Type B pancreatic cell (in vitro differentiated cells): ENCODE measurements around the gene COL6A3. TPM values are rescaled to one million over a fixed set of nuclear protein-coding genes. Genes with fewer than 3 reads are reported as not detected.

Experiments
- DNase-seq: peaks from one replicate; pipeline ENCODE4 v3.0.0; 2021; ENCODE audit warnings: mixed read lengths; ENCODE audit not compliant: unreplicated experiment; ENCODE audit errors: extremely low spot score
- H3K27ac Mint-ChIP-seq: 2 replicates; pipeline ENCODE4 v1.8.0; 2021; ENCODE audit warnings: mild to moderate bottlenecking, mixed read lengths
- H3K27me3 Mint-ChIP-seq: 2 replicates; pipeline ENCODE4 v1.8.0; 2021; ENCODE audit warnings: mixed read lengths
- H3K36me3 Mint-ChIP-seq: 2 replicates; pipeline ENCODE4 v1.8.0; 2021; ENCODE audit warnings: mixed read lengths
- H3K4me1 Mint-ChIP-seq: one replicate; pipeline ENCODE4 v1.8.0; 2021; ENCODE audit warnings: mixed read lengths; ENCODE audit not compliant: unreplicated experiment
- H3K4me3 Mint-ChIP-seq: 2 replicates; pipeline ENCODE4 v1.8.0; 2021; ENCODE audit warnings: mild to moderate bottlenecking, mixed read lengths
- H3K9me3 Mint-ChIP-seq: 2 replicates; pipeline ENCODE4 v1.8.0; 2021; ENCODE audit warnings: mixed read lengths
- CTCF ChIP-seq: fragments of 200-600 bp; sonication (generic); conservative IDR thresholded peaks from 2 replicates; pipeline ENCODE4 v1.5.0; 2021; ENCODE audit warnings: antibody characterized with exemption, mild to moderate bottlenecking
- total RNA-seq: library from RNA; stranded (reverse); gene quantifications from 2 replicates; pipeline ENCODE4 v1.2.1, GENCODE V29; 2021; ENCODE audit warnings: low replicate concordance

COL6A3 gene
- total RNA-seq, 1 donor from 2014 or later: 157 TPM

GRCh38 chr2:237348281-237348865 is 65.6 kb downstream of the COL6A3 start:
- no peak for TF ChIP-seq CTCF
- peaks cover 24% of the 10 kb centered on the region for H3K36me3 Mint-ChIP-seq
- no peak for DNase-seq
- H3K27ac Mint-ChIP-seq: no peak overlapping the region
- peaks cover 4% of the 10 kb centered on the region for H3K4me1 Mint-ChIP-seq
- H3K9me3 Mint-ChIP-seq: peaks cover 6% of the 10 kb centered on the region
- peaks cover 32% of the 10 kb centered on the region for H3K27me3 Mint-ChIP-seq
- H3K4me3 Mint-ChIP-seq: no peak overlapping the region

- H3K36me3 Mint-ChIP-seq: peaks cover 26% of the 10 kb centered on the region
- peaks cover 10% of the 10 kb centered on the region for H3K4me1 Mint-ChIP-seq
- no peak for TF ChIP-seq CTCF
- no peak overlapping the region for H3K27ac Mint-ChIP-seq
- H3K27me3 Mint-ChIP-seq: peaks cover 21% of the 10 kb centered on the region
- no peak for DNase-seq
- no peak overlapping the region for H3K4me3 Mint-ChIP-seq
- peaks cover 6% of the 10 kb centered on the region for H3K9me3 Mint-ChIP-seq
Observed at GRCh38 chr2:237345891-237346640, 67.9 kb downstream of the COL6A3 start.

GRCh38 chr2:237345411-237345810 is 68.6 kb downstream of the COL6A3 start:
- Mint-ChIP-seq H3K27ac (no peak overlapping the region), H3K4me1 (peaks cover 10% of the 10 kb centered on the region), H3K36me3 (peaks cover 26% of the 10 kb centered on the region), H3K9me3 (peaks cover 6% of the 10 kb centered on the region), H3K4me3 (no peak overlapping the region), H3K27me3 (peaks cover 14% of the 10 kb centered on the region)
- no peak for TF ChIP-seq CTCF
- no peak for DNase-seq

GRCh38 chr2:237344942-237345341 is 69.0 kb downstream of the COL6A3 start:
- DNase-seq: no peak
- Mint-ChIP-seq H3K27ac (no peak overlapping the region), H3K9me3 (peaks cover 6% of the 10 kb centered on the region), H3K4me3 (no peak overlapping the region), H3K36me3 (peaks cover 25% of the 10 kb centered on the region), H3K27me3 (peaks cover 10% of the 10 kb centered on the region), H3K4me1 (peaks cover 7% of the 10 kb centered on the region)
- no peak for TF ChIP-seq CTCF

GRCh38 chr2:237343993-237344392 is 70.0 kb downstream of the COL6A3 start:
- H3K27ac Mint-ChIP-seq: no peak overlapping the region
- H3K9me3 Mint-ChIP-seq: peaks cover 4% of the 10 kb centered on the region
- H3K4me1 Mint-ChIP-seq: peaks cover 6% of the 10 kb centered on the region
- DNase-seq: no peak
- H3K36me3 Mint-ChIP-seq: peaks cover 23% of the 10 kb centered on the region
- H3K4me3 Mint-ChIP-seq: no peak overlapping the region
- TF ChIP-seq CTCF: no peak
- H3K27me3 Mint-ChIP-seq: peaks cover 8% of the 10 kb centered on the region
